GM12878 (cell line): ENCODE results near the gene GRIK4. TPM values are rescaled to one million over a fixed set of nuclear protein-coding genes. Genes with fewer than 3 reads are reported as not detected.

ENCODE experiments used
- ATAC-seq: fragments of 200-7000 bp; cut with Tn5 transposase; 3 replicates; pipeline ENCODE4 v1.9.1; 2020; ENCODE audit warnings: mild to moderate bottlenecking, moderate library complexity
- BruUV-seq: library from RNA; stranded (reverse); fragments of 400-500 nt; replicated peaks from 2 replicates; lab custom pipeline; 2021; lab: Mats Ljungman, UMichigan
- CTCF ChIA-PET: fragments of 300-600 bp; sonication (Branson Sonifier 250); formaldehyde crosslinking; extraction: SDS; loops from one replicate; lab custom pipeline; 2021; ENCODE audit warnings: inconsistent platforms; lab: Yijun Ruan, JAX
- POLR2A ChIA-PET: fragments of 350-600 bp; formaldehyde crosslinking; extraction: SDS; loops from one replicate; lab custom pipeline; 2021; ENCODE audit warnings: inconsistent platforms; lab: Charles Lee
- RAD21 ChIA-PET: fragments of 300-600 bp; sonication (Branson Sonifier 250); formaldehyde crosslinking; loops from one replicate; lab custom pipeline; 2023; ENCODE audit warnings: antibody characterized with exemption; ENCODE audit not compliant: unreplicated experiment; lab: Charles Lee
- SMC1A ChIA-PET: fragments of 300-600 bp; sonication (Branson Sonifier 250); formaldehyde crosslinking; loops from one replicate; lab custom pipeline; 2023; ENCODE audit not compliant: unreplicated experiment, uncharacterized antibody; lab: Charles Lee
- DNase-seq: peaks from one replicate; pipeline ENCODE4 v3.0.0-alpha.2; 2011; ENCODE audit warnings: low read depth, low spot score
- FAIRE-seq: peaks from 3 replicates; lab custom pipeline; 2011; peaks lifted over from hg19 to GRCh38; lab: Jason Lieb, UNC
- H2AFZ ChIP-seq: 2 replicates; pipeline ENCODE4 v1.6.0; 2011; ENCODE audit warnings: low read depth, low read length, control low read depth; ENCODE audit not compliant: control insufficient read depth
- H3K27ac ChIP-seq: 2 replicates; pipeline ENCODE4 v1.5.1; 2011; ENCODE audit warnings: control low read depth; ENCODE audit not compliant: control insufficient read depth, insufficient read depth
- H3K27me3 ChIP-seq, 2 experiments: replicated peaks in 1 of 2; 2 replicates each; pipeline versions ENCODE4 v1.6.0 to v1.6.1; 2011; ENCODE audit warnings: low read length in 1 of 2; ENCODE audit not compliant: control insufficient read depth in 2 of 2, insufficient read depth in 2 of 2
- H3K36me3 ChIP-seq, 2 experiments: 2 replicates each; pipeline ENCODE4 v1.5.1; 2011; ENCODE audit warnings: low read length in 1 of 2; ENCODE audit not compliant: control insufficient read depth in 2 of 2, insufficient read depth in 2 of 2
- H3K4me1 ChIP-seq: 2 replicates; pipeline ENCODE4 v1.6.1; 2011; ENCODE audit warnings: mild to moderate bottlenecking, low read length, moderate library complexity, mixed read lengths; ENCODE audit not compliant: control insufficient read depth, insufficient read depth
- H3K4me2 ChIP-seq: 2 replicates; pipeline ENCODE4 v1.6.0; 2011; ENCODE audit warnings: control low read depth; ENCODE audit not compliant: control insufficient read depth, insufficient read depth
- H3K4me3 ChIP-seq: fragments of 200-600 bp; sonication (generic); 2 replicates; pipeline ENCODE4 v1.5.1; 2016
- H3K79me2 ChIP-seq: 2 replicates; pipeline ENCODE4 v1.6.0; 2011; ENCODE audit warnings: low read length; ENCODE audit not compliant: control insufficient read depth, insufficient read depth
- H3K9ac ChIP-seq: 2 replicates; pipeline ENCODE4 v1.8.0; 2011; ENCODE audit warnings: low read length, control low read depth, mixed read lengths; ENCODE audit not compliant: control insufficient read depth, insufficient read depth
- H3K9me3 ChIP-seq: replicated peaks from 3 replicates; pipeline ENCODE4 v1.5.1; 2011; ENCODE audit warnings: mild to moderate bottlenecking, low read length; ENCODE audit not compliant: control insufficient read depth, insufficient read depth
- H4K20me1 ChIP-seq: 2 replicates; pipeline ENCODE4 v1.6.0; 2011; ENCODE audit not compliant: control insufficient read depth, insufficient read depth
- CUX1 ChIP-seq: IDR thresholded peaks from 2 replicates; pipeline ENCODE4 v1.6.1; 2012; ENCODE audit warnings: improper control_type of control experiment, low read depth, low read length; ENCODE audit not compliant: insufficient replicate concordance
- E2F8 ChIP-seq: fragments of 450-650 bp; IDR thresholded peaks from 2 replicates; pipeline ENCODE4 v1.6.1; 2018; ENCODE audit warnings: mild to moderate bottlenecking, low read depth, moderate library complexity; ENCODE audit not compliant: partially characterized antibody
- GATAD2B ChIP-seq: fragments of 450-650 bp; conservative IDR thresholded peaks from 2 replicates; pipeline ENCODE4 v1.6.1; 2017; ENCODE audit warnings: low read depth, mild to moderate bottlenecking, moderate library complexity
- IKZF2 ChIP-seq, 2 experiments: fragments of 450-650 bp; IDR thresholded peaks; 2 replicates each; pipeline ENCODE4 v1.6.1; 2017; ENCODE audit warnings: mild to moderate bottlenecking in 2 of 2, moderate library complexity in 2 of 2
- KDM1A ChIP-seq: fragments of 200-600 bp; sonication (generic); IDR thresholded peaks from 2 replicates; pipeline ENCODE4 v1.6.1; 2016; ENCODE audit warnings: borderline replicate concordance
- REST ChIP-seq: IDR thresholded peaks from 2 replicates; pipeline ENCODE4 v1.6.1; 2012; ENCODE audit warnings: mild to moderate bottlenecking, low read depth, low read length
- RUNX3 ChIP-seq: IDR thresholded peaks from 2 replicates; pipeline ENCODE4 v1.6.1; 2012; ENCODE audit warnings: low read length, inconsistent platforms
- ZBTB4 ChIP-seq: fragments of 450-650 bp; formaldehyde crosslinking; IDR thresholded peaks from 2 replicates; pipeline ENCODE4 v1.4.0; 2022; ENCODE audit warnings: mild to moderate bottlenecking, moderate library complexity
- ZZZ3 ChIP-seq: IDR thresholded peaks from 2 replicates; pipeline ENCODE4 v1.6.1; 2011; ENCODE audit warnings: low read depth; ENCODE audit not compliant: control insufficient read depth, insufficient read length
- WGBS: methylation state at CpG from one replicate; pipeline ENCODE4 v1.1.6; 2016; ENCODE audit warnings: low lambda C conversion rate; ENCODE audit not compliant: insufficient replicate concordance, insufficient coverage; ENCODE audit errors: missing lambda C conversion rate; 5-methylcytosine and 5-hydroxymethylcytosine counted together
- in situ Hi-C: fragments of 300-500 bp; cut with MboI; formaldehyde crosslinking; loops from 9 replicates; pipeline ENCODE4 v1.14.3; 2018; ENCODE audit warnings: mixed read lengths
- intact Hi-C: fragments of 100-400 bp; cut with micrococcal nuclease; formaldehyde crosslinking; loops from one replicate; pipeline ENCODE4 v1.14.2; 2022; ENCODE audit not compliant: unreplicated experiment
- polyA plus RNA-seq, 11 experiments: library from polyadenylated mRNA; depleted of rRNA in 4 of 11; unstranded in 6 of 11; stranded (reverse) in 5 of 11; fragments of >200 nt; fragmentation: Nextera tagmentation in 4 of 11; fragmentation: Illumina TruSeq in 1 of 11; extraction: Ambion mirVana in 4 of 11; extraction: Trizol in 1 of 11; gene quantifications; 1 replicate in 1 of 11; 2 replicates in 10 of 11; pipeline versions ENCODE4 v1.2.1 to v1.2.3, GENCODE V29; 2011 to 2016; ENCODE audit warnings: inconsistent platforms in 2 of 11, missing spikeins in 2 of 11, low read depth in 1 of 11
- total RNA-seq, 4 experiments: library from RNA; depleted of rRNA in 3 of 4; stranded (reverse); fragments of >200 nt in 3 of 4; fragmentation: Illumina TruSeq in 1 of 4; extraction: Trizol in 1 of 4; gene quantifications; 2 replicates each; pipeline versions ENCODE4 v1.2.1 to v1.2.3, GENCODE V29; 2013 to 2021

GRIK4 gene
- total and polyA plus RNA-seq, 10 of the 15 experiments (the other 5 are each of a cell fraction or from before 2014, with no cell fraction given), result 0.33 to 3.6 (median 0.72) TPM

- no peaks in the 10 kb centered on the region for H3K79me2 ChIP-seq
- H3K9me3 ChIP-seq, result no peaks in the 10 kb centered on the region
- DNase-seq, result no peak
- no peak overlapping the region for H3K4me3 ChIP-seq
- H3K36me3 ChIP-seq, result no peaks in the 10 kb centered on the region; a peak in 1 of 4 replicates
- ATAC-seq, result no peak
- H4K20me1 ChIP-seq, result no peaks in the 10 kb centered on the region
- ChIA-PET SMC1A (no interaction called here), RAD21 (no interaction called here), CTCF (interaction anchor here (1.0 kb wide), 1 partner anchor 457 kb away, joined by 3 read pairs; no protein-coding TSS in a partner anchor), POLR2A (no interaction called here)
- no peak overlapping the region for H3K4me2 ChIP-seq
- no peaks in the 10 kb centered on the region for H3K4me1 ChIP-seq
- no peak overlapping the region for H3K9ac ChIP-seq
- no TSS peak for BruUV-seq
- 64% methylated on average over 14 of the region's 14 CpGs for WGBS
- in situ Hi-C loops (no loop called here), intact Hi-C loops (no loop called here)
- no peaks in the 10 kb centered on the region; a peak in 1 of 4 replicates for H3K27me3 ChIP-seq
- FAIRE-seq, result no peak
- H2AFZ ChIP-seq, result no peak overlapping the region
- H3K27ac ChIP-seq, result no peak overlapping the region
- TF ChIP-seq ZBTB4 (CRISPR knock-in tag) (no peak), E2F8 (no peak), KDM1A (no peak), REST (no peak), GATAD2B (no peak), IKZF2 (IDR thresholded peaks at IDR 0.05) (no peak), ZZZ3 (no peak), CUX1 (no peak), RUNX3 (no peak)
Observed at GRCh38 chr11:120966840-120967239, 455.3 kb downstream of the GRIK4 start.
